ENCODE results near the gene GIT1. TPM values are rescaled to one million over a fixed set of nuclear protein-coding genes. Genes with fewer than 3 reads are reported as not detected.

GIT1 gene
- total and polyA plus RNA-seq, 2 experiments from 2014 or later, result 15.9 to 60.9 TPM

DNA sequence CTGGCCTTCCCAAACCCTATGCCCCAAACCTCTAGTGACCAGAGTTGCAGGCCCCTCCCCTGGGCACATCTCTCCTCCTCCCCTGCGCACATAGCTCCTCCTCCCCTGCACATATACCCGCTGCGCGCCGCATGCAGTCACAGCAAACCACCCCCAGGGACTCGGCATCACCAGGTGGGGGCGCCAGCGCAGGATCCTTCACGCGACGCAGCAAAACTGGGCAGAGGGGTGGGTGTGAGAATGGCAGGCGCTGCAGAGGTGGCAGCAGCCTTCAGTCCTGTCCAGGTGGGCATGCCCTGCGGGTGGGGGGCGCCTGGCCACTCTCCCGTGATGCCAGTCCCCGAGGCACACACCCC is 27.7 kb upstream of the GIT1 start:
- Mint-ChIP-seq H3K4me3 (peak overlapping the region; percentile 78), H3K9me3 (no peaks in the 10 kb centered on the region; the same call in 1 of the 3 replicates), H3K36me3 (ENCODE audit: low read depth) (no peaks in the 10 kb centered on the region; the same call in 1 of the 3 replicates), H3K4me1 (peaks cover 42% of the 10 kb centered on the region), H3K27ac (no peak overlapping the region), H3K27me3 (ENCODE audit: insufficient read depth, low read depth, poor library complexity) (peaks cover 67% of the 10 kb centered on the region)
- TF ChIP-seq, protein P1, sequence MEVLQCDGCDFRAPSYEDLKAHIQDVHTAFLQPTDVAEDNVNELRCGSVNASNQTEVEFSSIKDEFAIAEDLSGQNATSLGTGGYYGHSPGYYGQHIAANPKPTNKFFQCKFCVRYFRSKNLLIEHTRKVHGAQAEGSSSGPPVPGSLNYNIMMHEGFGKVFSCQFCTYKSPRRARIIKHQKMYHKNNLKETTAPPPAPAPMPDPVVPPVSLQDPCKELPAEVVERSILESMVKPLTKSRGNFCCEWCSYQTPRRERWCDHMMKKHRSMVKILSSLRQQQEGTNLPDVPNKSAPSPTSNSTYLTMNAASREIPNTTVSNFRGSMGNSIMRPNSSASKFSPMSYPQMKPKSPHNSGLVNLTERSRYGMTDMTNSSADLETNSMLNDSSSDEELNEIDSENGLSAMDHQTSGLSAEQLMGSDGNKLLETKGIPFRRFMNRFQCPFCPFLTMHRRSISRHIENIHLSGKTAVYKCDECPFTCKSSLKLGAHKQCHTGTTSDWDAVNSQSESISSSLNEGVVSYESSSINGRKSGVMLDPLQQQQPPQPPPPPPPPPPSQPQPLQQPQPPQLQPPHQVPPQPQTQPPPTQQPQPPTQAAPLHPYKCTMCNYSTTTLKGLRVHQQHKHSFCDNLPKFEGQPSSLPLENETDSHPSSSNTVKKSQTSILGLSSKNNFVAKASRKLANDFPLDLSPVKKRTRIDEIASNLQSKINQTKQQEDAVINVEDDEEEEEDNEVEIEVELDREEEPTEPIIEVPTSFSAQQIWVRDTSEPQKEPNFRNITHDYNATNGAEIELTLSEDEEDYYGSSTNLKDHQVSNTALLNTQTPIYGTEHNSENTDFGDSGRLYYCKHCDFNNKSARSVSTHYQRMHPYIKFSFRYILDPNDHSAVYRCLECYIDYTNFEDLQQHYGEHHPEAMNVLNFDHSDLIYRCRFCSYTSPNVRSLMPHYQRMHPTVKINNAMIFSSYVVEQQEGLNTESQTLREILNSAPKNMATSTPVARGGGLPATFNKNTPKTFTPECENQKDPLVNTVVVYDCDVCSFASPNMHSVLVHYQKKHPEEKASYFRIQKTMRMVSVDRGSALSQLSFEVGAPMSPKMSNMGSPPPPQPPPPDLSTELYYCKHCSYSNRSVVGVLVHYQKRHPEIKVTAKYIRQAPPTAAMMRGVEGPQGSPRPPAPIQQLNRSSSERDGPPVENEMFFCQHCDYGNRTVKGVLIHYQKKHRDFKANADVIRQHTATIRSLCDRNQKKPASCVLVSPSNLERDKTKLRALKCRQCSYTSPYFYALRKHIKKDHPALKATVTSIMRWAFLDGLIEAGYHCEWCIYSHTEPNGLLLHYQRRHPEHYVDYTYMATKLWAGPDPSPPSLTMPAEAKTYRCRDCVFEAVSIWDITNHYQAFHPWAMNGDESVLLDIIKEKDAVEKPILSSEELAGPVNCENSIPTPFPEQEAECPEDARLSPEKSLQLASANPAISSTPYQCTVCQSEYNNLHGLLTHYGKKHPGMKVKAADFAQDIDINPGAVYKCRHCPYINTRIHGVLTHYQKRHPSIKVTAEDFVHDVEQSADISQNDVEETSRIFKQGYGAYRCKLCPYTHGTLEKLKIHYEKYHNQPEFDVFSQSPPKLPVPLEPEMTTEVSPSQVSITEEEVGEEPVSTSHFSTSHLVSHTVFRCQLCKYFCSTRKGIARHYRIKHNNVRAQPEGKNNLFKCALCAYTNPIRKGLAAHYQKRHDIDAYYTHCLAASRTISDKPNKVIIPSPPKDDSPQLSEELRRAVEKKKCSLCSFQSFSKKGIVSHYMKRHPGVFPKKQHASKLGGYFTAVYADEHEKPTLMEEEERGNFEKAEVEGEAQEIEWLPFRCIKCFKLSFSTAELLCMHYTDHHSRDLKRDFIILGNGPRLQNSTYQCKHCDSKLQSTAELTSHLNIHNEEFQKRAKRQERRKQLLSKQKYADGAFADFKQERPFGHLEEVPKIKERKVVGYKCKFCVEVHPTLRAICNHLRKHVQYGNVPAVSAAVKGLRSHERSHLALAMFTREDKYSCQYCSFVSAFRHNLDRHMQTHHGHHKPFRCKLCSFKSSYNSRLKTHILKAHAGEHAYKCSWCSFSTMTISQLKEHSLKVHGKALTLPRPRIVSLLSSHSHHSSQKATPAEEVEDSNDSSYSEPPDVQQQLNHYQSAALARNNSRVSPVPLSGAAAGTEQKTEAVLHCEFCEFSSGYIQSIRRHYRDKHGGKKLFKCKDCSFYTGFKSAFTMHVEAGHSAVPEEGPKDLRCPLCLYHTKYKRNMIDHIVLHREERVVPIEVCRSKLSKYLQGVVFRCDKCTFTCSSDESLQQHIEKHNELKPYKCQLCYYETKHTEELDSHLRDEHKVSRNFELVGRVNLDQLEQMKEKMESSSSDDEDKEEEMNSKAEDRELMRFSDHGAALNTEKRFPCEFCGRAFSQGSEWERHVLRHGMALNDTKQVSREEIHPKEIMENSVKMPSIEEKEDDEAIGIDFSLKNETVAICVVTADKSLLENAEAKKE (CRISPR knock-in tag; IDR thresholded peaks at IDR 0.05), result no peak
- no peak for TF ChIP-seq ZNF331 (CRISPR knock-in tag; IDR thresholded peaks at IDR 0.05; ENCODE audit: low read depth)
- peak; percentile 38; the same call in 1 of the 2 replicates for TF ChIP-seq CREB1 (CRISPR knock-in tag; IDR thresholded peaks at IDR 0.05; ENCODE audit: low read depth)
- TF ChIP-seq STAT1 (IDR thresholded peaks at IDR 0.05; ENCODE audit: unreplicated experiment), result no peak
- TF ChIP-seq, protein P2, sequence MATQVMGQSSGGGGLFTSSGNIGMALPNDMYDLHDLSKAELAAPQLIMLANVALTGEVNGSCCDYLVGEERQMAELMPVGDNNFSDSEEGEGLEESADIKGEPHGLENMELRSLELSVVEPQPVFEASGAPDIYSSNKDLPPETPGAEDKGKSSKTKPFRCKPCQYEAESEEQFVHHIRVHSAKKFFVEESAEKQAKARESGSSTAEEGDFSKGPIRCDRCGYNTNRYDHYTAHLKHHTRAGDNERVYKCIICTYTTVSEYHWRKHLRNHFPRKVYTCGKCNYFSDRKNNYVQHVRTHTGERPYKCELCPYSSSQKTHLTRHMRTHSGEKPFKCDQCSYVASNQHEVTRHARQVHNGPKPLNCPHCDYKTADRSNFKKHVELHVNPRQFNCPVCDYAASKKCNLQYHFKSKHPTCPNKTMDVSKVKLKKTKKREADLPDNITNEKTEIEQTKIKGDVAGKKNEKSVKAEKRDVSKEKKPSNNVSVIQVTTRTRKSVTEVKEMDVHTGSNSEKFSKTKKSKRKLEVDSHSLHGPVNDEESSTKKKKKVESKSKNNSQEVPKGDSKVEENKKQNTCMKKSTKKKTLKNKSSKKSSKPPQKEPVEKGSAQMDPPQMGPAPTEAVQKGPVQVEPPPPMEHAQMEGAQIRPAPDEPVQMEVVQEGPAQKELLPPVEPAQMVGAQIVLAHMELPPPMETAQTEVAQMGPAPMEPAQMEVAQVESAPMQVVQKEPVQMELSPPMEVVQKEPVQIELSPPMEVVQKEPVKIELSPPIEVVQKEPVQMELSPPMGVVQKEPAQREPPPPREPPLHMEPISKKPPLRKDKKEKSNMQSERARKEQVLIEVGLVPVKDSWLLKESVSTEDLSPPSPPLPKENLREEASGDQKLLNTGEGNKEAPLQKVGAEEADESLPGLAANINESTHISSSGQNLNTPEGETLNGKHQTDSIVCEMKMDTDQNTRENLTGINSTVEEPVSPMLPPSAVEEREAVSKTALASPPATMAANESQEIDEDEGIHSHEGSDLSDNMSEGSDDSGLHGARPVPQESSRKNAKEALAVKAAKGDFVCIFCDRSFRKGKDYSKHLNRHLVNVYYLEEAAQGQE (IDR thresholded peaks at IDR 0.05; ENCODE audit: unreplicated experiment), result no peak
- TF ChIP-seq POLR2AphosphoS5 (IDR thresholded peaks at IDR 0.05; ENCODE audit: low read depth), result 0 out of 2 replicates have a peak, but pooled peaks have one; percentile 22
- TF ChIP-seq, protein P3, sequence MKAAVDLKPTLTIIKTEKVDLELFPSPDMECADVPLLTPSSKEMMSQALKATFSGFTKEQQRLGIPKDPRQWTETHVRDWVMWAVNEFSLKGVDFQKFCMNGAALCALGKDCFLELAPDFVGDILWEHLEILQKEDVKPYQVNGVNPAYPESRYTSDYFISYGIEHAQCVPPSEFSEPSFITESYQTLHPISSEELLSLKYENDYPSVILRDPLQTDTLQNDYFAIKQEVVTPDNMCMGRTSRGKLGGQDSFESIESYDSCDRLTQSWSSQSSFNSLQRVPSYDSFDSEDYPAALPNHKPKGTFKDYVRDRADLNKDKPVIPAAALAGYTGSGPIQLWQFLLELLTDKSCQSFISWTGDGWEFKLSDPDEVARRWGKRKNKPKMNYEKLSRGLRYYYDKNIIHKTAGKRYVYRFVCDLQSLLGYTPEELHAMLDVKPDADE (IDR thresholded peaks at IDR 0.05), result no peak
- TF ChIP-seq, protein P4, sequence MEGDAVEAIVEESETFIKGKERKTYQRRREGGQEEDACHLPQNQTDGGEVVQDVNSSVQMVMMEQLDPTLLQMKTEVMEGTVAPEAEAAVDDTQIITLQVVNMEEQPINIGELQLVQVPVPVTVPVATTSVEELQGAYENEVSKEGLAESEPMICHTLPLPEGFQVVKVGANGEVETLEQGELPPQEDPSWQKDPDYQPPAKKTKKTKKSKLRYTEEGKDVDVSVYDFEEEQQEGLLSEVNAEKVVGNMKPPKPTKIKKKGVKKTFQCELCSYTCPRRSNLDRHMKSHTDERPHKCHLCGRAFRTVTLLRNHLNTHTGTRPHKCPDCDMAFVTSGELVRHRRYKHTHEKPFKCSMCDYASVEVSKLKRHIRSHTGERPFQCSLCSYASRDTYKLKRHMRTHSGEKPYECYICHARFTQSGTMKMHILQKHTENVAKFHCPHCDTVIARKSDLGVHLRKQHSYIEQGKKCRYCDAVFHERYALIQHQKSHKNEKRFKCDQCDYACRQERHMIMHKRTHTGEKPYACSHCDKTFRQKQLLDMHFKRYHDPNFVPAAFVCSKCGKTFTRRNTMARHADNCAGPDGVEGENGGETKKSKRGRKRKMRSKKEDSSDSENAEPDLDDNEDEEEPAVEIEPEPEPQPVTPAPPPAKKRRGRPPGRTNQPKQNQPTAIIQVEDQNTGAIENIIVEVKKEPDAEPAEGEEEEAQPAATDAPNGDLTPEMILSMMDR (conservative IDR thresholded peaks at IDR 0.05; ENCODE audit: low read depth in 2 of 2), result peak; percentile 77 to 94
- TF ChIP-seq NANOG (IDR thresholded peaks at IDR 0.05; ENCODE audit: borderline replicate concordance), result no peak
- no peak for TF ChIP-seq ZNF114 (CRISPR knock-in tag; IDR thresholded peaks at IDR 0.05)
- no peaks in the 10 kb centered on the region for H3K79me2 ChIP-seq (replicated peaks; ENCODE audit: insufficient read depth)
- H4K20me1 ChIP-seq (replicated peaks; ENCODE audit: insufficient read depth), result peaks cover 5% of the 10 kb centered on the region; the same call in 1 of the 2 replicates
- H3K4me1 ChIP-seq (ENCODE audit: insufficient read depth), result peaks cover 38% of the 10 kb centered on the region
- no peaks in the 10 kb centered on the region for H3K9me2 ChIP-seq (ENCODE audit: insufficient read depth)
- H3K27ac ChIP-seq (ENCODE audit: low read depth), result no peak overlapping the region
- H3K4me3 ChIP-seq, result peak overlapping the region; percentile 67
- H2AFZ ChIP-seq, result peak overlapping the region; percentile 93
- peaks cover 87% of the 10 kb centered on the region for H3K27me3 ChIP-seq (ENCODE audit: insufficient read depth)
- no peaks in the 10 kb centered on the region for H3K36me3 ChIP-seq (ENCODE audit: insufficient read depth)
- DNase-seq (ENCODE audit: low spot score) (peak; percentile 95), ATAC-seq (peak; percentile 21)
- peak overlapping the region; percentile 92 for H3K4me2 ChIP-seq
- H3F3A ChIP-seq (replicated peaks; ENCODE audit: low read depth), result 0 out of 2 replicates have a peak, but pooled peaks cover 4% of the 10 kb centered on the region

All from GM23338 (cell line).